Measurements from ENCODE around the gene HNF1A. TPM values are rescaled to one million over a fixed set of nuclear protein-coding genes. Genes with fewer than 3 reads are reported as not detected.

HNF1A gene
- total and polyA plus RNA-seq, 2 of the 13 experiments (the other 11 are each of a cell fraction or from before 2014, with no cell fraction given): 13.4 to 34.7 TPM

DNA sequence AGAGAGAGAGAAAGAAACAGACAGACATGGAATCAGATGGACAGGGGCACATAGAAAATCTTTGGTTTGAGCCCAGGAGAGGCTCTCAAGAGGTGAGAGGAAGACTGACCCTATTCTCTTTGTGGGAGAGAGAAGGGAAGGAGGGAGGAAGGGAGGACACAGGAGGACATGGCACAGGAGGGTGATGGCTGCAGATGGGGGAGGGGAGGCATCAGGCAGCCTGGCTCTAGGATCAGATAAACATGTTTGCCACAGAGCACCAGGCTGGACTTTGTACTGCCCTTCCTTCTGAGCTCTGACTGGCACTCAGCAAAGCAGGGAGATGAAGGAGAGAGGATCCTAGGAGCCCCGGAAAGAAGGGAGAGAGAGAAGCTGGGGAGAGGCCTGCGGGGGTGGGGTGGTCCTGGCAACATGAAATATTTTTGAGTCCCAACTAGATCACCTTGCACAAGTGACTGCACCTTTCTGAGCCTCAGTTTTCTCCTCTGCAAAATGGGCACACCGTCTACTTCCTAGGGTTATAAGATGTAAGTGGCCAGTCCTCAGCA is 6.1 kb downstream of the HNF1A start (continued):
- TF ChIP-seq, protein P1, sequence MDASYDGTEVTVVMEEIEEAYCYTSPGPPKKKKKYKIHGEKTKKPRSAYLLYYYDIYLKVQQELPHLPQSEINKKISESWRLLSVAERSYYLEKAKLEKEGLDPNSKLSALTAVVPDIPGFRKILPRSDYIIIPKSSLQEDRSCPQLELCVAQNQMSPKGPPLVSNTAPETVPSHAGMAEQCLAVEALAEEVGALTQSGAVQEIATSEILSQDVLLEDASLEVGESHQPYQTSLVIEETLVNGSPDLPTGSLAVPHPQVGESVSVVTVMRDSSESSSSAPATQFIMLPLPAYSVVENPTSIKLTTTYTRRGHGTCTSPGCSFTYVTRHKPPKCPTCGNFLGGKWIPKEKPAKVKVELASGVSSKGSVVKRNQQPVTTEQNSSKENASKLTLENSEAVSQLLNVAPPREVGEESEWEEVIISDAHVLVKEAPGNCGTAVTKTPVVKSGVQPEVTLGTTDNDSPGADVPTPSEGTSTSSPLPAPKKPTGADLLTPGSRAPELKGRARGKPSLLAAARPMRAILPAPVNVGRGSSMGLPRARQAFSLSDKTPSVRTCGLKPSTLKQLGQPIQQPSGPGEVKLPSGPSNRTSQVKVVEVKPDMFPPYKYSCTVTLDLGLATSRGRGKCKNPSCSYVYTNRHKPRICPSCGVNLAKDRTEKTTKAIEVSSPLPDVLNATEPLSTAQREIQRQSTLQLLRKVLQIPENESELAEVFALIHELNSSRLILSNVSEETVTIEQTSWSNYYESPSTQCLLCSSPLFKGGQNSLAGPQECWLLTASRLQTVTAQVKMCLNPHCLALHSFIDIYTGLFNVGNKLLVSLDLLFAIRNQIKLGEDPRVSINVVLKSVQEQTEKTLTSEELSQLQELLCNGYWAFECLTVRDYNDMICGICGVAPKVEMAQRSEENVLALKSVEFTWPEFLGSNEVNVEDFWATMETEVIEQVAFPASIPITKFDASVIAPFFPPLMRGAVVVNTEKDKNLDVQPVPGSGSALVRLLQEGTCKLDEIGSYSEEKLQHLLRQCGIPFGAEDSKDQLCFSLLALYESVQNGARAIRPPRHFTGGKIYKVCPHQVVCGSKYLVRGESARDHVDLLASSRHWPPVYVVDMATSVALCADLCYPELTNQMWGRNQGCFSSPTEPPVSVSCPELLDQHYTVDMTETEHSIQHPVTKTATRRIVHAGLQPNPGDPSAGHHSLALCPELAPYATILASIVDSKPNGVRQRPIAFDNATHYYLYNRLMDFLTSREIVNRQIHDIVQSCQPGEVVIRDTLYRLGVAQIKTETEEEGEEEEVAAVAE (CRISPR knock-in tag; IDR thresholded peaks at IDR 0.05; ENCODE audit: borderline replicate concordance): peak; percentile 55; the same call in 1 of the 2 replicates
- TF ChIP-seq, protein P2, sequence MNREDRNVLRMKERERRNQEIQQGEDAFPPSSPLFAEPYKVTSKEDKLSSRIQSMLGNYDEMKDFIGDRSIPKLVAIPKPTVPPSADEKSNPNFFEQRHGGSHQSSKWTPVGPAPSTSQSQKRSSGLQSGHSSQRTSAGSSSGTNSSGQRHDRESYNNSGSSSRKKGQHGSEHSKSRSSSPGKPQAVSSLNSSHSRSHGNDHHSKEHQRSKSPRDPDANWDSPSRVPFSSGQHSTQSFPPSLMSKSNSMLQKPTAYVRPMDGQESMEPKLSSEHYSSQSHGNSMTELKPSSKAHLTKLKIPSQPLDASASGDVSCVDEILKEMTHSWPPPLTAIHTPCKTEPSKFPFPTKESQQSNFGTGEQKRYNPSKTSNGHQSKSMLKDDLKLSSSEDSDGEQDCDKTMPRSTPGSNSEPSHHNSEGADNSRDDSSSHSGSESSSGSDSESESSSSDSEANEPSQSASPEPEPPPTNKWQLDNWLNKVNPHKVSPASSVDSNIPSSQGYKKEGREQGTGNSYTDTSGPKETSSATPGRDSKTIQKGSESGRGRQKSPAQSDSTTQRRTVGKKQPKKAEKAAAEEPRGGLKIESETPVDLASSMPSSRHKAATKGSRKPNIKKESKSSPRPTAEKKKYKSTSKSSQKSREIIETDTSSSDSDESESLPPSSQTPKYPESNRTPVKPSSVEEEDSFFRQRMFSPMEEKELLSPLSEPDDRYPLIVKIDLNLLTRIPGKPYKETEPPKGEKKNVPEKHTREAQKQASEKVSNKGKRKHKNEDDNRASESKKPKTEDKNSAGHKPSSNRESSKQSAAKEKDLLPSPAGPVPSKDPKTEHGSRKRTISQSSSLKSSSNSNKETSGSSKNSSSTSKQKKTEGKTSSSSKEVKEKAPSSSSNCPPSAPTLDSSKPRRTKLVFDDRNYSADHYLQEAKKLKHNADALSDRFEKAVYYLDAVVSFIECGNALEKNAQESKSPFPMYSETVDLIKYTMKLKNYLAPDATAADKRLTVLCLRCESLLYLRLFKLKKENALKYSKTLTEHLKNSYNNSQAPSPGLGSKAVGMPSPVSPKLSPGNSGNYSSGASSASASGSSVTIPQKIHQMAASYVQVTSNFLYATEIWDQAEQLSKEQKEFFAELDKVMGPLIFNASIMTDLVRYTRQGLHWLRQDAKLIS (CRISPR knock-in tag; IDR thresholded peaks at IDR 0.05): no peak
- TF ChIP-seq SIN3A (IDR thresholded peaks at IDR 0.05; ENCODE audit: borderline replicate concordance, low read depth, low read length) (no peak), ZNF343 (CRISPR knock-in tag; IDR thresholded peaks at IDR 0.05) (no peak), MIER2 (CRISPR knock-in tag; IDR thresholded peaks at IDR 0.05) (no peak), NCOA5 (CRISPR knock-in tag; IDR thresholded peaks at IDR 0.05) (no peak), HNF4A (CRISPR knock-in tag; IDR thresholded peaks at IDR 0.05) (peak; percentile 89), ATF7 (IDR thresholded peaks at IDR 0.05) (no peak), ATF7 (CRISPR knock-in tag; IDR thresholded peaks at IDR 0.05) (no peak), ZNF431 (CRISPR knock-in tag; IDR thresholded peaks at IDR 0.05; ENCODE audit: borderline replicate concordance, low read depth) (no peak), HMG20A (CRISPR knock-in tag; IDR thresholded peaks at IDR 0.05; ENCODE audit: borderline replicate concordance) (peak; percentile 10; the same call in 1 of the 2 replicates), RFX1 (IDR thresholded peaks at IDR 0.05) (no peak), ZIK1 (CRISPR knock-in tag; IDR thresholded peaks at IDR 0.05; ENCODE audit: borderline replicate concordance, low read depth) (no peak), THYN1 (CRISPR knock-in tag; IDR thresholded peaks at IDR 0.05; ENCODE audit: borderline replicate concordance, low read depth) (no peak), EZH2 (conservative IDR thresholded peaks at IDR 0.05; ENCODE audit: low read depth, low read length) (no peak), ZNF674 (CRISPR knock-in tag; IDR thresholded peaks at IDR 0.05; ENCODE audit: low read depth) (no peak), ZNF878 (CRISPR knock-in tag; IDR thresholded peaks at IDR 0.05) (0 out of 2 replicates have a peak, but pooled peaks have one; percentile 11), POLR2G (IDR thresholded peaks at IDR 0.05; ENCODE audit: low read depth, low read length) (no peak; the same call in none of the 2 replicates), TBX2 (CRISPR knock-in tag; IDR thresholded peaks at IDR 0.05; ENCODE audit: borderline replicate concordance) (no peak)
- TF ChIP-seq, protein P3, sequence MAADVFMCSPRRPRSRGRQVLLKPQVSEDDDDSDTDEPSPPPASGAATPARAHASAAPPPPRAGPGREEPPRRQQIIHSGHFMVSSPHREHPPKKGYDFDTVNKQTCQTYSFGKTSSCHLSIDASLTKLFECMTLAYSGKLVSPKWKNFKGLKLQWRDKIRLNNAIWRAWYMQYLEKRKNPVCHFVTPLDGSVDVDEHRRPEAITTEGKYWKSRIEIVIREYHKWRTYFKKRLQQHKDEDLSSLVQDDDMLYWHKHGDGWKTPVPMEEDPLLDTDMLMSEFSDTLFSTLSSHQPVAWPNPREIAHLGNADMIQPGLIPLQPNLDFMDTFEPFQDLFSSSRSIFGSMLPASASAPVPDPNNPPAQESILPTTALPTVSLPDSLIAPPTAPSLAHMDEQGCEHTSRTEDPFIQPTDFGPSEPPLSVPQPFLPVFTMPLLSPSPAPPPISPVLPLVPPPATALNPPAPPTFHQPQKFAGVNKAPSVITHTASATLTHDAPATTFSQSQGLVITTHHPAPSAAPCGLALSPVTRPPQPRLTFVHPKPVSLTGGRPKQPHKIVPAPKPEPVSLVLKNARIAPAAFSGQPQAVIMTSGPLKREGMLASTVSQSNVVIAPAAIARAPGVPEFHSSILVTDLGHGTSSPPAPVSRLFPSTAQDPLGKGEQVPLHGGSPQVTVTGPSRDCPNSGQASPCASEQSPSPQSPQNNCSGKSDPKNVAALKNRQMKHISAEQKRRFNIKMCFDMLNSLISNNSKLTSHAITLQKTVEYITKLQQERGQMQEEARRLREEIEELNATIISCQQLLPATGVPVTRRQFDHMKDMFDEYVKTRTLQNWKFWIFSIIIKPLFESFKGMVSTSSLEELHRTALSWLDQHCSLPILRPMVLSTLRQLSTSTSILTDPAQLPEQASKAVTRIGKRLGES (CRISPR knock-in tag; IDR thresholded peaks at IDR 0.05; ENCODE audit: borderline replicate concordance): no peak

Data from HepG2 (cell line).